Endothelial cell of umbilical vein (primary cell): ENCODE measurements around the gene CC2D1A. TPM values are rescaled to one million over a fixed set of nuclear protein-coding genes. Genes with fewer than 3 reads are reported as not detected.

Experiments
- BruUV-seq: library from RNA; stranded (reverse); fragments of 400-500 nt; replicated peaks from 2 replicates; lab custom pipeline; 2021; lab: Mats Ljungman, UMichigan
- CTCF ChIA-PET: fragments of 300-600, 350-600 bp; sonication (Branson Sonifier 250); formaldehyde crosslinking; loops from one replicate; lab custom pipeline; 2021; ENCODE audit warnings: antibody characterized with exemption, inconsistent platforms; lab: Charles Lee
- POLR2A ChIA-PET: fragments of 300-600, 350-600 bp; sonication (Branson Sonifier 250); formaldehyde crosslinking; loops from one replicate; lab custom pipeline; 2021; ENCODE audit warnings: antibody characterized with exemption, inconsistent platforms; lab: Charles Lee
- DNase-seq: peaks from one replicate; pipeline ENCODE4 v3.0.0-alpha.2; 2011; ENCODE audit warnings: low read depth, low spot score
- FAIRE-seq: peaks from 2 replicates; lab custom pipeline; 2011; peaks lifted over from hg19 to GRCh38; lab: Jason Lieb, UNC
- H2AFZ ChIP-seq: 2 replicates; pipeline ENCODE4 v1.6.0; 2012; ENCODE audit warnings: low read depth, low read length, control low read depth, inconsistent platforms
- H3K27ac ChIP-seq: 2 replicates; pipeline ENCODE4 v1.5.1; 2011; ENCODE audit warnings: low read depth, mild to moderate bottlenecking, control low read depth, low read length, moderate library complexity; ENCODE audit not compliant: insufficient read depth
- H3K27me3 ChIP-seq, 2 experiments: 2 replicates each; pipeline versions ENCODE4 v1.6.0 to v1.6.1; 2011; ENCODE audit warnings: low read length in 2 of 2, mixed read lengths in 1 of 2; ENCODE audit not compliant: control insufficient read depth in 2 of 2, insufficient read depth in 2 of 2
- H3K36me3 ChIP-seq, 2 experiments: 2 replicates in 1 of 2; 3 replicates in 1 of 2; pipeline ENCODE4 v1.5.1; 2011; ENCODE audit warnings: low read length in 2 of 2, mild to moderate bottlenecking in 1 of 2, moderate library complexity in 1 of 2; ENCODE audit not compliant: control insufficient read depth in 2 of 2, insufficient read depth in 2 of 2; ENCODE audit errors: extremely low read depth in 1 of 2
- H3K4me1 ChIP-seq: 3 replicates; pipeline ENCODE4 v1.5.1; 2011; ENCODE audit warnings: mild to moderate bottlenecking, low read length; ENCODE audit not compliant: control insufficient read depth, insufficient read depth; ENCODE audit errors: extremely low read depth
- H3K4me2 ChIP-seq: 2 replicates; pipeline ENCODE4 v1.6.1; 2011; ENCODE audit warnings: low read length, control low read depth, mixed read lengths; ENCODE audit not compliant: insufficient read depth
- H3K4me3 ChIP-seq, 3 experiments: fragments of 200-600 bp in 1 of 3; sonication (generic), shearing (Covaris generic) in 1 of 3; replicated peaks in 1 of 3; 2 replicates each; pipeline ENCODE4 v1.5.1; 2011 to 2016; ENCODE audit warnings: control low read depth in 3 of 3, low read length in 3 of 3, mild to moderate bottlenecking in 2 of 3, inconsistent platforms in 1 of 3, low read depth in 1 of 3, moderate library complexity in 1 of 3; ENCODE audit not compliant: insufficient read depth in 1 of 3
- H3K79me2 ChIP-seq: 2 replicates; pipeline ENCODE4 v1.6.0; 2012; ENCODE audit warnings: low read length, inconsistent platforms; ENCODE audit not compliant: control insufficient read depth, insufficient read depth
- H3K9ac ChIP-seq: replicated peaks from 2 replicates; pipeline ENCODE3; 2011; ENCODE audit warnings: low read length, control low read depth; ENCODE audit not compliant: insufficient read depth; ENCODE audit errors: extremely low read depth
- H3K9me1 ChIP-seq: replicated peaks from 3 replicates; pipeline ENCODE4 v1.6.0; 2011; ENCODE audit warnings: mild to moderate bottlenecking, low read length; ENCODE audit not compliant: control insufficient read depth, insufficient read depth; ENCODE audit errors: extremely low read depth
- H3K9me3 ChIP-seq: replicated peaks from 2 replicates; pipeline ENCODE4 v1.5.1; 2012; ENCODE audit warnings: low read length, inconsistent platforms; ENCODE audit not compliant: control insufficient read depth, insufficient read depth
- H4K20me1 ChIP-seq: replicated peaks from 2 replicates; pipeline ENCODE3; 2011; ENCODE audit warnings: mild to moderate bottlenecking, low read length; ENCODE audit not compliant: control insufficient read depth, insufficient read depth; ENCODE audit errors: extremely low read depth
- EZH2 ChIP-seq: IDR thresholded peaks from 2 replicates; pipeline ENCODE4 v1.6.1; 2012; ENCODE audit warnings: borderline replicate concordance, low read depth, mild to moderate bottlenecking, moderate library complexity, low read length, inconsistent platforms; ENCODE audit not compliant: severe bottlenecking
- MAX ChIP-seq: IDR thresholded peaks from 2 replicates; pipeline ENCODE4 v1.6.1; 2011; ENCODE audit not compliant: insufficient read depth, insufficient read length
- POLR2A ChIP-seq: IDR thresholded peaks from 2 replicates; pipeline ENCODE4 v1.6.1; 2012; ENCODE audit warnings: low read depth, mild to moderate bottlenecking, control low read depth, low read length
- dilution Hi-C: fragments of 300-500 bp; cut with MboI; formaldehyde crosslinking; loops from one replicate; pipeline ENCODE4 v1.15.0; 2019; ENCODE audit warnings: low sequenced_read_pairs; ENCODE audit not compliant: extremely low pct_ligation_motif_present
- intact Hi-C: fragments of 100-400 bp; cut with micrococcal nuclease; formaldehyde crosslinking; loops from one replicate; pipeline ENCODE4 v1.10.0; 2022
- polyA plus RNA-seq, 4 experiments: library from polyadenylated mRNA; depleted of rRNA in 3 of 4; stranded (reverse) in 3 of 4; unstranded in 1 of 4; fragments of >200 nt; gene quantifications; 2 replicates each; pipeline versions ENCODE4 v1.2.1 to v1.2.3, GENCODE V29; 2011 to 2012; ENCODE audit warnings: missing spikeins in 1 of 4
- total RNA-seq: library from RNA; stranded (reverse); gene quantifications from 2 replicates; pipeline ENCODE4 v1.2.3, GENCODE V29; 2021
- TF ChIP-seq, protein P1 (sequence below), 2 donors: IDR thresholded peaks; 1 replicate in 1 of 2; 2 replicates in 1 of 2; pipeline ENCODE4 v1.5.1; 2011; ENCODE audit warnings: low read length in 2 of 2, mild to moderate bottlenecking in 2 of 2, moderate library complexity in 2 of 2, control low read depth in 1 of 2, inconsistent platforms in 1 of 2, low read depth in 1 of 2; ENCODE audit not compliant: insufficient read depth in 1 of 2; ENCODE audit errors: extremely low read depth in 1 of 2

CC2D1A gene
- total and polyA plus RNA-seq, 2 donors (not counting 3 experiments of a cell fraction or from before 2014, with no cell fraction given), result 13.6 to 33.7 TPM

- Histone ChIP-seq H3K4me2 (no peak overlapping the region), H3K79me2 (no peaks in the 10 kb centered on the region), H3K9me3 (no peaks in the 10 kb centered on the region), H3K9me1 (no peaks in the 10 kb centered on the region), H2AFZ (peak overlapping the region; percentile 41), H3K4me1 (peaks cover 17% of the 10 kb centered on the region), H3K4me3 (no peak overlapping the region), H3K9ac (no peak overlapping the region), H3K36me3 (no peaks in the 10 kb centered on the region), H3K27ac (no peak overlapping the region), H4K20me1 (no peaks in the 10 kb centered on the region), H3K27me3 (no peaks in the 10 kb centered on the region)
- dilution Hi-C loops (no loop called here), intact Hi-C loops (no loop called here)
- POLR2A ChIA-PET, result no interaction called here
- CTCF ChIA-PET, result interaction anchor here (0.6 to 6.1 kb wide), 6 partner anchors 24 to 176 kb away, joined by 3 to 77 read pairs (median 44); partner anchors contain the start of gene ZSWIM4
- TF ChIP-seq, protein P1, sequence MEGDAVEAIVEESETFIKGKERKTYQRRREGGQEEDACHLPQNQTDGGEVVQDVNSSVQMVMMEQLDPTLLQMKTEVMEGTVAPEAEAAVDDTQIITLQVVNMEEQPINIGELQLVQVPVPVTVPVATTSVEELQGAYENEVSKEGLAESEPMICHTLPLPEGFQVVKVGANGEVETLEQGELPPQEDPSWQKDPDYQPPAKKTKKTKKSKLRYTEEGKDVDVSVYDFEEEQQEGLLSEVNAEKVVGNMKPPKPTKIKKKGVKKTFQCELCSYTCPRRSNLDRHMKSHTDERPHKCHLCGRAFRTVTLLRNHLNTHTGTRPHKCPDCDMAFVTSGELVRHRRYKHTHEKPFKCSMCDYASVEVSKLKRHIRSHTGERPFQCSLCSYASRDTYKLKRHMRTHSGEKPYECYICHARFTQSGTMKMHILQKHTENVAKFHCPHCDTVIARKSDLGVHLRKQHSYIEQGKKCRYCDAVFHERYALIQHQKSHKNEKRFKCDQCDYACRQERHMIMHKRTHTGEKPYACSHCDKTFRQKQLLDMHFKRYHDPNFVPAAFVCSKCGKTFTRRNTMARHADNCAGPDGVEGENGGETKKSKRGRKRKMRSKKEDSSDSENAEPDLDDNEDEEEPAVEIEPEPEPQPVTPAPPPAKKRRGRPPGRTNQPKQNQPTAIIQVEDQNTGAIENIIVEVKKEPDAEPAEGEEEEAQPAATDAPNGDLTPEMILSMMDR (IDR thresholded peaks at IDR 0.05; ENCODE audit: extremely low read depth in 1 of 2, insufficient read depth in 1 of 2, low read depth in 1 of 2, low read length in 2 of 2), result no peak
- TF ChIP-seq EZH2 (no peak), POLR2A (no peak), MAX (no peak)
- BruUV-seq, result no TSS peak
- DNase-seq (no peak), FAIRE-seq (no peak)
These were observed 41.8 kb upstream of the CC2D1A start for GRCh38 chr19:13864046-13864666.
